RPMI7951 (cell line): ENCODE results near the gene KASH5. TPM values are rescaled to one million over a fixed set of nuclear protein-coding genes. Genes with fewer than 3 reads are reported as not detected.
"Not testable (repeated sequence)": the region's sequence is repeated elsewhere in the genome, so short reads cannot be mapped to it uniquely, and the experiment has no call there.

Experiments used
- DNase-seq: peaks from one replicate; pipeline ENCODE4 v3.0.0-alpha.2; 2012; ENCODE audit warnings: low read depth
- total RNA-seq: library from RNA; depleted of rRNA; stranded (reverse); fragments of >200 nt; shearing (Covaris generic); gene quantifications from 2 replicates; pipeline ENCODE4 v1.2.3, GENCODE V29; 2014; rRNA removed

The KASH5 gene
- total RNA-seq, 1 experiment from 2014 or later = not detected

DNA sequence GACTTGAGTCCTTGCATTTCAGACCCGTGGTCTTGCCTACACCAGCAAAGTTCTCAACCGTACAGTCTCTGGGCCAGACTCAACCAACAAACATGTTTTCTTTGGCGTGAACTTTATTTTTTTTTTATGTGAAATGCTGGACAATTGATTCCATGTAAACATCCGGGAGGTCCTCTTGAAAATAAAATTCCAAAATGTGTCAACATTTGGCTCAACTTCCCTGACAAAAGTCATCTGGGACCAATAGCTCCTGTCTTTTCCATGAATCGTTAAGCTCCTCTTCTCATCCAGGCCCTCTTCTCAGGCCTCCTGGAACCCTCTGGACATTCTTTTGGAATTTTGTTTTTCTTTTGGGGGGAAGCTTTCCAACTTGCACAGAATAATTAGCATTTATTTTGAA, 67.7 kb downstream of the KASH5 start:
- no peak for DNase-seq

DNA sequence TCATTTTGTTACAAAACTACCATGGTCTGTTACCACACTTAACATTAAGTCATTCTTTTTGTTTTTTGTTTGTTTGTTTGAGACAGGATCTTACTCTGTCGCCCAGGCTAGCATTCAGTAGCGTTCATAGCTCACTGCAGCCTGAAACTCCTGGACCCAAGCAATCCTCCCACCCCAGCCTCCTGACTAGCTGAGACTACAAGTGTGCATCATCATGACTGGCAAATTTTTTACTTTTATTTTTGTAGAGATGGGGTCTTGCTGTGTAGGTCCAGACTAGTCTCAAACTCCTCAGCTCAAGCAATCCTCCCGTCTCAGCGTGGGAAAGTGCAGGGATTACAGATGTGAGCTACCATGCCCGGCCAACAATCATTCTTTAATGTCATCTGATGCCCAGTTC, 68.3 kb downstream of the KASH5 start:
- DNase-seq = no peak

DNA sequence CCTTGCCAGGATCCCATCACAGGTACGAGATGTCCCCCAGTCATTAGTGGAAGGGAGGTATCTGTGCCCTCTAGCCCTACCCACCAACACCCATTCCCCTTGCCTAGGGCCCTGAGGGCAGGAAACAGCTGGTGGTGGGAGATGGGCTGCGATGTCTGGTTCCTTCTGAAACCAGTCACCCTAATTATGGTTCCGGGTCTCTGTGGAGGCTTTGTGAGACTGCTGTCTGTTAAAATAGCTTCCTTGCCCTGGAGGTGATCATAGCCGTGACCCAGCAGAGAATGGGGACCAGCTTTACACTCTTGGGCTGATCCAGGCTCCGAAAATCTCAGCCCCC, 70.5 kb downstream of the KASH5 start:
- no peak for DNase-seq

DNA sequence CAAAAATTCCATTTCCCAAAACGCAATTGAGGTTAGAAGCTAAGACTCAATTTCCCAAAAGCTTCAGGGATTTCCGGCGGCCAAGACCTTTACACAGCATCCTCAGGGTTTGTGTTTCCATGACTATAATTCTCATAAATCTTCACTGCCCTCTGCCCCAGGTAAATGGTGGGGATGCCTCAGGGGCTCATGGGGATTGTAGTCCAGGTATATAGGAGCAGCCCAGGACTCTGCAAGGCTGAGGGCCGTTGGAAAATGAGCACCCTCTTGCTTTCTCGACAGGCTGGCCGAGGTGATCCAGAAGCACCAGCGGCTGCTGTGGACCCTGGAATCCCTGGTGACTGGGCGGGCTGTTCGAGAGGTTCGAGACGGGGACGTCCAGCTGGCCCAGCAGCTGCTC, 71.3 kb downstream of the KASH5 start:
- no peak for DNase-seq

DNA sequence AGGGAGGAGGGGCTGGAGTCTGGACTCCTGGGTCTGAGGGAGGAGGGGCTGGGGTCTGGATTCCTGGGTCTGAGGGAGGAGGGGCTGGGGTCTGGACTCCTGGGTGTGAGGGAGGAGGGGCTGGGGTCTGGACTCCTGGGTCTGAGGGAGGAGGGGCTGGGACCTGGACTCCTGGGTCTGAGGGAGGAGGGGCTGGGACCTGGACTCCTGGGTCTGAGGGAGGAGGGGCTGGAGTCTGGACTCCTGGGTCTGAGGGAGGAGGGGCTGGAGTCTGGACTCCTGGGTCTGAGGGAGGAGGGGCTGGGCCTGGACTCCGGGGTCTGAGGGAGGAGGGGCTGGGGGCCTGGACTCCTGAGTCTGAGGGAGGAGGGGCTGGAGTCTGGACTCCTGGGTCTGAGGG, 73.1 kb downstream of the KASH5 start:
- DNase-seq = not testable (repeated sequence)

DNA sequence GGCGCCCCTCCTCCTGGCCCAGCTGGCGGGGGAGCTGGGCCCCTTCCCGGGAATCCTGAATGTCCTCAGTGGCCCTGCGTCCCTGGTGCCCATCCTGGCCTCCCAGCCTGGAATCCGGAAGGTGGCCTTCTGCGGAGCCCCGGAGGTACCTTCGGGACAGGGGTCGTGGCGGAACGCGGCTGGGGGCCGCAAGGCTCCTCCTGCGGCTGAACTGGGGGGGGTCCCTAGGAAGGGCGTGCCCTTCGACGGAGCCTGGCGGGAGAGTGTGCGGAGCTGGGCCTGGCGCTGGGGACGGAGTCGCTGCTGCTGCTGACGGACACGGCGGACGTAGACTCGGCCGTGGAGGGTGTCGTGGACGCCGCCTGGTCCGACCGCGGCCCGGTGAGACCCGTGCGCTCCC, 73.6 kb downstream of the KASH5 start:
- DNase-seq = no peak

DNA sequence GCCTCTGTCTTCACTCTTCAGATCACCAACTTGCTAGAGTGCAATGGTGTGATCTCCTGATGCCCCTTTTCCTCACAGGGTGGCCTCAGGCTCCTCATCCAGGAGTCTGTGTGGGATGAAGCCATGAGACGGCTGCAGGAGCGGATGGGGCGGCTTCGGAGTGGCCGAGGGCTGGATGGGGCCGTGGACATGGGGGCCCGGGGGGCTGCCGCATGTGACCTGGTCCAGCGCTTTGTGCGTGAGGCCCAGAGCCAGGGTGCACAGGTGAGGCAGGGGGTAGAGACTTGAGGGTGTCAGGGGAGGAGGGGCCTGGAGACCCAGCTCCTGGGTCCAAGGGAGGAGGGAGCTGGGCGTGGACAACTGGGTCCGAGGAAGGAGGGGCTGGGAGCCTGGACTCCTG, 74.4 kb downstream of the KASH5 start:
- no peak for DNase-seq

DNA sequence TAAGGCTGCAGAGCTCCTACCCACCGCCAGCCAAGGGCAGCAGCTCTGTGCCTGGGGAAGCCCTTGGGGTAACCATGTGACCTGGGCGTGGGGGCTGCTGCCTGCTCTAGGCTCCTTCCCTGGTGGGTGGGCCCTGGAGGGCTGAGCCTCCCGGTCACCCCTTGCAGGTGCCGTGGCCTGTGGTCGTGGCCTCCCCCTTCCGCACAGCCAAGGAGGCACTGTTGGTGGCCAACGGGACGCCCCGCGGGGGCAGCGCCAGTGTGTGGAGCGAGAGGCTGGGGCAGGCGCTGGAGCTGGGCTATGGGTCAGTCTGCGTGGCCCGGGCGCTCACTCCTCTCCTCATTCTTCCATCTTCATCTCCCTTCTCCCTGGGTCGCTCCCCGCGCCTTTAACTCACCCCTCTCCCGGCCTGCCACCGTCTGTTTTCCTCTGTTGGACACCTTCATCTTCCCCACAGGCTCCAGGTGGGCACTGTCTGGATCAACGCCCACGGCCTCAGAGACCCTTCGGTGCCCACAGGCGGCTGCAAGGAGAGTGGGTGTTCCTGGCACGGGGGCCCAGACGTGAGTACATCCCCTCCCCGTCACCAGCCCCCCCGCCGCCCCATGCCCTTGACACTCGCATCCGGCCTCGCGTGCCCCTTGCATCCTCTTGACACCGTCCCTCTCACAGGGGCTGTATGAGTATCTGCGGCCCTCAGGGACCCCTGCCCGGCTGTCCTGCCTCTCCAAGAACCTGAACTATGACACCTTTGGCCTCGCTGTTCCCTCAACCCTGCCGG, 76.1 kb downstream of the KASH5 start:
- no peak for DNase-seq

DNA sequence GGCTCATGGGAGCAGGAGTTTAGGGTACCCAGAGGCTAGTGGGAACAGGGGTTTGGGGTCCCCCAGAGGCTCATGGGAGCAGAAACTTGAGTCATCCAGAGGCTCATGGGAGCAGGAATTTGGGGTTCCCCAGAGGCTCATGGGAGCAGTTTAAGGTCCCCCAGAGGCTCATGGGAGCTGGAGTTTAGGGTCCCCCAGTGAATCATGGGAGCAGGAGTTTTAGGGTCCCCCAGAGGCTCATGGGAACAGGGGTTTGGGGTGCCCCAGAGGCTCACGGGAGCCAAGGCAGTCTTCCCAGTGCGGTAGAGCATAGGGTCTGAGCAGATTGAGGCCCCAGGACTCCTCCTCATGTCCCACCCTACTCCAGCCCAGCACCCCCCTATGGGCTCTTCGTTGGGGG, 77.3 kb downstream of the KASH5 start:
- no peak for DNase-seq

Other genes with a start within 250 kb of the KASH5 start
- gene HRC, start 232.9 kb upstream of the KASH5 start, total RNA-seq = under 0.01 TPM in 1 of 2 replicates, not detected in the other
- gene TRPM4, start 230.5 kb upstream of the KASH5 start, total RNA-seq = 8.3 and 9.7 TPM in 2 replicates
- 0.10 and 0.12 TPM in 2 replicates for gene SLC6A16, start 63.1 kb upstream of the KASH5 start, total RNA-seq
- not detected in 2 replicates for gene CD37, start 52.8 kb upstream of the KASH5 start, total RNA-seq
- gene TEAD2, start 25.8 kb upstream of the KASH5 start, total RNA-seq = 34.2 and 36.4 TPM in 2 replicates
- 0.24 and 0.59 TPM in 2 replicates for gene DKKL1, start 24.4 kb upstream of the KASH5 start, total RNA-seq
- not detected in 2 replicates for gene PTH2, start 35.2 kb downstream of the KASH5 start, total RNA-seq
- not detected in 2 replicates for gene GFY, start 37.1 kb downstream of the KASH5 start, total RNA-seq
- 0.84 and 1.9 TPM in 2 replicates for gene SLC17A7, start 53.3 kb downstream of the KASH5 start, total RNA-seq
- 176 and 221 TPM in 2 replicates for gene PIH1D1, start 63.6 kb downstream of the KASH5 start, total RNA-seq
- gene ALDH16A1, start 65.0 kb downstream of the KASH5 start, total RNA-seq = 12.9 and 20.3 TPM in 2 replicates
- 8.0 and 12.7 TPM in 2 replicates for gene FLT3LG, start 86.0 kb downstream of the KASH5 start, total RNA-seq
- gene RPL13A, start 99.4 kb downstream of the KASH5 start, total RNA-seq = 2,557 and 2,630 TPM in 2 replicates
- 4,830 and 4,921 TPM in 2 replicates for gene RPS11, start 108.2 kb downstream of the KASH5 start, total RNA-seq
- gene FCGRT, start 124.4 kb downstream of the KASH5 start, total RNA-seq = 14.7 and 22.9 TPM in 2 replicates
- gene RCN3, start 139.8 kb downstream of the KASH5 start, total RNA-seq = 145 and 157 TPM in 2 replicates
- 159 TPM in 2 replicates for gene NOSIP, start 192.3 kb downstream of the KASH5 start, total RNA-seq
- gene PRRG2, start 193.1 kb downstream of the KASH5 start, total RNA-seq = 0.10 TPM in 1 of 2 replicates, not detected in the other
- 1.1 and 2.3 TPM in 2 replicates for gene PRR12, start 202.9 kb downstream of the KASH5 start, total RNA-seq